Liver (tissue), 2 donors: ENCODE results near the gene CACNA2D1.

Experiments used
- TF ChIP-seq, protein P1 (sequence below): fragments of 150-350 bp; IDR thresholded peaks from 2 replicates; pipeline ENCODE4 v1.5.1; 2017; ENCODE audit warnings: improper control_type of control experiment, low read depth, low read length; ENCODE audit not compliant: missing input control
- TF ChIP-seq, protein P2 (sequence below): IDR thresholded peaks from 2 replicates; pipeline ENCODE4 v1.6.1; 2016; ENCODE audit warnings: antibody characterized with exemption
- donor health status: healthy.

DNA sequence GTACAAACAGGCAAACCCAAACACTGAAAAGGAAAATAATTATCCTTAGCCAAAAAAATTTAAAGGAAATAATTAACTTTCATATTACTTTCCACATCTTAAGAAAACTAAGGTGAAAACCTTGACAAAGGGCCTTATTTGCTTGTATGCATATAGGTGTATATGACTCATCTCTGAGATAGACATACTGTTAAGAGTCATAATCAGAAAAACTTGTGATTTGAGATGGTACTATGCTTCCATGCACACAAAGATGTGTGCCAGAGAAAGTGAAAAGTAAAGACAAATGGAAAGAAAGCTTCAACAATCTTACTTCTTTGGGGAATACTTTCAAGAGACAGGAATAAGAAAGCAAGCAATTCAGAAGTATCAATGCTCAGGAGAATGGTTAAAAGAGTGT, 3.3 kb upstream of the CACNA2D1 start:
- TF ChIP-seq, protein P1, sequence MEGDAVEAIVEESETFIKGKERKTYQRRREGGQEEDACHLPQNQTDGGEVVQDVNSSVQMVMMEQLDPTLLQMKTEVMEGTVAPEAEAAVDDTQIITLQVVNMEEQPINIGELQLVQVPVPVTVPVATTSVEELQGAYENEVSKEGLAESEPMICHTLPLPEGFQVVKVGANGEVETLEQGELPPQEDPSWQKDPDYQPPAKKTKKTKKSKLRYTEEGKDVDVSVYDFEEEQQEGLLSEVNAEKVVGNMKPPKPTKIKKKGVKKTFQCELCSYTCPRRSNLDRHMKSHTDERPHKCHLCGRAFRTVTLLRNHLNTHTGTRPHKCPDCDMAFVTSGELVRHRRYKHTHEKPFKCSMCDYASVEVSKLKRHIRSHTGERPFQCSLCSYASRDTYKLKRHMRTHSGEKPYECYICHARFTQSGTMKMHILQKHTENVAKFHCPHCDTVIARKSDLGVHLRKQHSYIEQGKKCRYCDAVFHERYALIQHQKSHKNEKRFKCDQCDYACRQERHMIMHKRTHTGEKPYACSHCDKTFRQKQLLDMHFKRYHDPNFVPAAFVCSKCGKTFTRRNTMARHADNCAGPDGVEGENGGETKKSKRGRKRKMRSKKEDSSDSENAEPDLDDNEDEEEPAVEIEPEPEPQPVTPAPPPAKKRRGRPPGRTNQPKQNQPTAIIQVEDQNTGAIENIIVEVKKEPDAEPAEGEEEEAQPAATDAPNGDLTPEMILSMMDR = no peak
- TF ChIP-seq, protein P2, sequence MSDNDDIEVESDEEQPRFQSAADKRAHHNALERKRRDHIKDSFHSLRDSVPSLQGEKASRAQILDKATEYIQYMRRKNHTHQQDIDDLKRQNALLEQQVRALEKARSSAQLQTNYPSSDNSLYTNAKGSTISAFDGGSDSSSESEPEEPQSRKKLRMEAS = no peak
